ENCODE measurements around the gene PRKD3.

Gene PRKD3

GRCh38 chr2:37307500-37307899 is 17.1 kb downstream of the PRKD3 start:
- no peak for DNase-seq (ENCODE audit: low read depth)
- no peak overlapping the region for H3K4me3 ChIP-seq (ENCODE audit: control insufficient read depth, low read depth, low read length)
- TF ChIP-seq CTCF (IDR thresholded peaks at IDR 0.05; ENCODE audit: control insufficient read depth, insufficient read depth, low read depth, low read length, missing control alignments) = no peak

DNA sequence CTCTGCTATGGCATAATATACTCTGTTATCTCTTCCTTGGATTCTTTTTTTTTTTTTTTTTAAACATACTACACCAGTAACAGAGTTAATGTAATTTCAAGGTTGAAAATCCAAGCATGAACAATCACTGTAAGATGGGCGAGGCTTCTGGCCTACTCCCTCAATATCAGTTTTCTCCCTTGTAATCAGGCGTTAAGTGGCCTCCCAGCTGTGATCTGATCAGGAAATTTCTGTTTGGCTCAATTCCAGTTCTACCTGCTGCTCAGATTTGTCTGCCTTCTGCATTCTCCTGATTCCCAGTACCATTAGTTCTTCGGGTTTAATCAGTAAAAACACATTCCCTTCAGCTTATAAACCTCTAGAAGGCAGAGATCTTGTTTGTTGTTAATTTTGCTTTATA is 18.6 kb downstream of the PRKD3 start:
- no peak overlapping the region for H3K4me3 ChIP-seq (ENCODE audit: control insufficient read depth, low read depth, low read length)
- no peak for DNase-seq (ENCODE audit: low read depth)
- no peak for TF ChIP-seq CTCF (IDR thresholded peaks at IDR 0.05; ENCODE audit: control insufficient read depth, insufficient read depth, low read depth, low read length, missing control alignments)

DNA sequence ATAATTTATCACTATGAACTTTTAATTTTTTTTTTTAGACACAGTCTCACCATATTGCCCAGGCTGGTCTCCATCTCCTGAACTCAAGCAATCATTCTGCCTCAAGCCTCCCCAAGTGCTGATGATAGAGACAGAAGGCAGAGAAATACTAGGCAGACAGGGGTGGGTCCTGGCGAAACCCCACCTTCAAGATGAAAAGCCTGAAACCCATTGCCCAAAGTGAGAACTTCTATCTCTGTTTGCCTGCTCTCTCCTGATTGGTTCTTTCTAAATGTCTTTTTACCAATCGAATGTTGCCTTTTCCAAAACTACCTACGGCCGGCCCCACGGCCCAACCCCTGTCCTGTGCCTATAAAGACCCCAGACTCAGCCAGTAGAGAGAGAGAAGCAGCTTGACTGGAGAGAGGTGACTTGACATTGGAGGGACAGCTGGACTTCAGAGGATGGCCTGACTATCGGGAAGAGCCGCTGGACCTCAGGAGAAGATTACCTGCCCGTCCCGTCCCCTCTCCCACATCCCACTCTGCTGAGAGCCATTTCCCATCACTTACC is 21.9 kb downstream of the PRKD3 start:
- H3K4me3 ChIP-seq (ENCODE audit: control insufficient read depth, low read depth, low read length) = no peak overlapping the region
- no peak for TF ChIP-seq CTCF (IDR thresholded peaks at IDR 0.05; ENCODE audit: control insufficient read depth, insufficient read depth, low read depth, low read length, missing control alignments)
- no peak for DNase-seq (ENCODE audit: low read depth)

DNA sequence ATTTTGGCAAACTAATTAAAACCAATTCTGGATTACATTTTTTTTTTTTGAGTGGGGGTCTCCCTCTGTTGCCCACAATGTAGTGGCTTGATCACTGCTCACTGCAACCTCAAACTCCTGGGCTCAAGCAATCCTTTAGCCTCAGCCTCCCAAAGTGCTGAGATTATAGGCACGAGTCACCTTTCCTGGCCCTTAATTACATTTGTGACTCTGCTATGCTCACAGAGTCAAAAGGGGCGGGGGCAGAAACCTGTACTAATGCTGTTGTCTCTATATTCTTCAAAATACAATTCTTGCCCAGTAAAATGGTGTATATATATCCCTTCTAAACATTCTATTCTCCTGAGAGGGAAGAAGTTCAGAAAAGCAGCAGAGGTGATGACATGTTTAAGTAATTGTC is 23.2 kb downstream of the PRKD3 start:
- no peak overlapping the region for H3K4me3 ChIP-seq (ENCODE audit: control insufficient read depth, low read depth, low read length)
- no peak for TF ChIP-seq CTCF (IDR thresholded peaks at IDR 0.05; ENCODE audit: control insufficient read depth, insufficient read depth, low read depth, low read length, missing control alignments)
- DNase-seq (ENCODE audit: low read depth) = no peak

GRCh38 chr2:37300578-37300977 is 24.1 kb downstream of the PRKD3 start:
- DNase-seq (ENCODE audit: low read depth) = no peak
- TF ChIP-seq CTCF (IDR thresholded peaks at IDR 0.05; ENCODE audit: control insufficient read depth, insufficient read depth, low read depth, low read length, missing control alignments) = no peak
- no peak overlapping the region for H3K4me3 ChIP-seq (ENCODE audit: control insufficient read depth, low read depth, low read length)

GRCh38 chr2:37300146-37300545 is 24.5 kb downstream of the PRKD3 start:
- no peak overlapping the region for H3K4me3 ChIP-seq (ENCODE audit: control insufficient read depth, low read depth, low read length)
- TF ChIP-seq CTCF (IDR thresholded peaks at IDR 0.05; ENCODE audit: control insufficient read depth, insufficient read depth, low read depth, low read length, missing control alignments) = no peak
- DNase-seq (ENCODE audit: low read depth) = no peak

GRCh38 chr2:37297632-37298031 is 27.0 kb downstream of the PRKD3 start:
- DNase-seq (ENCODE audit: low read depth) = no peak
- H3K4me3 ChIP-seq (ENCODE audit: control insufficient read depth, low read depth, low read length) = no peak overlapping the region
- no peak for TF ChIP-seq CTCF (IDR thresholded peaks at IDR 0.05; ENCODE audit: control insufficient read depth, insufficient read depth, low read depth, low read length, missing control alignments)
